Activated CD8-positive, alpha-beta memory T cell treated with anti-CD3 and anti-CD28 coated beads, Interleukin-2, amount 50 U/mL, for 1 hour (primary cell): Measurements from ENCODE around the gene MAT1A.
"Not testable (repeated sequence)": the region's sequence is repeated elsewhere in the genome, so short reads cannot be mapped to it uniquely, and the experiment has no call there.

ENCODE experiments used
- DNase-seq: peaks from one replicate; pipeline ENCODE4 v3.0.0-alpha.2; 2020; ENCODE audit errors: extremely low read depth

The MAT1A gene

GRCh38 chr10:80289451-80290287, at the start of gene MAT1A:
TSS of gene MAT1A (minus strand) at chr10:80289658. CDS start at chr10:80289423, 235 bp downstream.
- DNase-seq, result no peak

- DNase-seq, result no peak
Observed at GRCh38 chr10:80333983-80334382, 44.5 kb upstream of the MAT1A start.

- DNase-seq, result no peak
Observed at GRCh38 chr10:80324891-80325364, 35.5 kb upstream of the MAT1A start.

- no peak for DNase-seq
Observed at GRCh38 chr10:80324086-80324485, 34.6 kb upstream of the MAT1A start.

GRCh38 chr10:80323311-80323710, 33.9 kb upstream of the MAT1A start:
- DNase-seq, result no peak

- no peak for DNase-seq
Observed at GRCh38 chr10:80322711-80323110, 33.3 kb upstream of the MAT1A start.

GRCh38 chr10:80322158-80322557, 32.7 kb upstream of the MAT1A start:
- no peak for DNase-seq

GRCh38 chr10:80321183-80321582, 31.7 kb upstream of the MAT1A start:
- no peak for DNase-seq

- DNase-seq, result no peak
Observed at GRCh38 chr10:80320377-80320776, 30.9 kb upstream of the MAT1A start.

- no peak for DNase-seq
Observed at GRCh38 chr10:80319725-80320290, 30.4 kb upstream of the MAT1A start.

GRCh38 chr10:80319318-80319717, 29.9 kb upstream of the MAT1A start:
- no peak for DNase-seq

GRCh38 chr10:80318742-80319141, 29.3 kb upstream of the MAT1A start:
- no peak for DNase-seq

- no peak for DNase-seq
Observed at GRCh38 chr10:80315391-80315790, 25.9 kb upstream of the MAT1A start.

- DNase-seq, result no peak
Observed at GRCh38 chr10:80313523-80313922, 24.1 kb upstream of the MAT1A start.

- not testable (repeated sequence) for DNase-seq
Observed at GRCh38 chr10:80305989-80306388, 16.5 kb upstream of the MAT1A start.

GRCh38 chr10:80296942-80297341, 7.5 kb upstream of the MAT1A start:
- DNase-seq, result no peak

GRCh38 chr10:80292607-80293239, 3.3 kb upstream of the MAT1A start:
- DNase-seq, result no peak

- DNase-seq, result no peak
Observed at GRCh38 chr10:80290474-80291220, 1.2 kb upstream of the MAT1A start.

GRCh38 chr10:80288849-80289248, 609 bp downstream of the MAT1A start:
- DNase-seq, result no peak

GRCh38 chr10:80284522-80284921, 4.9 kb downstream of the MAT1A start:
- no peak for DNase-seq

- DNase-seq, result no peak
Observed at GRCh38 chr10:80283536-80284199, 5.8 kb downstream of the MAT1A start.

GRCh38 chr10:80283119-80283518, 6.3 kb downstream of the MAT1A start:
- no peak for DNase-seq
